Stimulated activated naive CD8-positive, alpha-beta T cell treated with anti-CD3 and anti-CD28 coated beads, Interleukin-15, Interleukin-2, amounts not matched to agents 100 ng/mL and 50 ng/mL, for 24 hours (primary cell): ENCODE measurements around the gene C4orf17.
A peak's percentile ranks its signal among the peaks of the same experiment; 100 is the strongest.
"Not testable (repeated sequence)": the region's sequence is repeated elsewhere in the genome, so short reads cannot be mapped to it uniquely, and the experiment has no call there.

Source experiments
- H3K27ac Mint-ChIP-seq: one replicate; pipeline ENCODE4 v1.8.0; 2021; ENCODE audit warnings: mild to moderate bottlenecking, mixed read lengths
- H3K27me3 Mint-ChIP-seq: one replicate; pipeline ENCODE4 v1.8.0; 2021; ENCODE audit warnings: mixed read lengths
- H3K36me3 Mint-ChIP-seq: one replicate; pipeline ENCODE4 v1.8.0; 2021; ENCODE audit warnings: low read depth, mixed read lengths
- H3K4me1 Mint-ChIP-seq: one replicate; pipeline ENCODE4 v1.8.0; 2021; ENCODE audit warnings: low read depth, mixed read lengths
- H3K4me3 Mint-ChIP-seq: one replicate; pipeline ENCODE4 v1.8.0; 2021; ENCODE audit warnings: mild to moderate bottlenecking, mixed read lengths
- H3K9me3 Mint-ChIP-seq: one replicate; pipeline ENCODE4 v1.8.0; 2021; ENCODE audit warnings: mixed read lengths

Gene C4orf17

DNA sequence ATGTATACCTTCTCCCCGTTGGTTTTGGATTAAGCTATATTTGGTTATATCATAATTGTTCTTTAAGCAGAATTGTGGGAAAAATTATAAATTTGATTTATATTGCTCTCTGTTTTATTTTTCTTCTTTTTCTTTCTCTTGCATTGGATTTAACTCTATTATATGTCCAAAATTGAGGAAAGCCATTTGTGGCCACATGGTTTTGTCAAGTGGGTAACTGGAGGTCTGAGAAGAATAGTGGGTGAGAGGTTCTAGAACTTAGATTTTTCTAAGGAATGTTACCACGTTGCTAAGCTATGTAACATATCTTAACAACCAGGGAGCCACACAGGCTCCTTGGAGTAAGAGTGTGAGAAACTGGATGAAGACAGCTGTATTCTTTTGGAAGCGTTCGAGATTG, at the start of gene C4orf17:
Gene C4orf17 (plus strand): TSS at position 301 of the 400 bp plus-strand sequence. CDS start 2,061 bp downstream, outside the sequence.
- Mint-ChIP-seq H3K4me1 (peaks cover 31% of the 10 kb centered on the region), H3K27ac (no peak within 1 kb of the TSS), H3K9me3 (no peaks in the 10 kb centered on the region), H3K4me3 (no peak within 1 kb of the TSS), H3K27me3 (peaks cover 3% of the 10 kb centered on the region), H3K36me3 (no peaks in the 10 kb centered on the region)

DNA sequence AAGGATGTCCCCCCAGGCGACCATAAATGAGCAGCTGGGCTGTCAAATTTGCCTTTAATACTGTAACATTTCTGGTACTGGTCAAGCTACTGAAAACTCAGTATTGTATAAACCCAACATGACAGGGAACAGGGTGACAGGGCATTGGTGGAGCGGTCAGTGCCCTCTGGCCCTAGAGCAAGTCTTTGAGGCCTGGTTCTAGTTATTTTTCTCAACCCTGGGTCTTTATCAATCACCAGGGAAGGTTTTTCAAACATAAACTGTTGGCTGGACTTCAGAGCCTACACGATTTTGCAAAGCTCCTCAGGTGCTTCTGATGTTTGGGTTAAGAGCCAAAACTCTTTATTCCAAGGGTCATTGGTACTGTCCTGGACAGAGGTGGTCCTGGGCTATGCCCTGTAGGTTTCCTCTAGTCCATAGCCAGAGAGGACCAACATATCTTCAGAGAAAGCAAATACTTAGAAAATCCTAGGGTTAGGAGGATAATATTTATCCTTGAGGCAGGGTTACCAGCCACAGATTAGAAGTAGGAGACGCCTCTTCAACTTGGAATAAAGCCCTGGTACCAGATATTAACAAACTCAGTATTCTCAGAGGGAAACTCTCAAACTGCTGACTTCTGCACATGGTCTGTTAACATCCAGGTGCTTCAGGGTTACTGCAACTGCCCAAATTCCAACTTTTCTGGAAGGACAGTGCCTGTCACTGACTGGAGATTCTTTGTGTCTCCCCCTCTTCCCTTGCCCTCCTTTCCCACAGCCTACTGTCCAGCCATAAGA, 49.0 kb upstream of the C4orf17 start:
- H3K27ac Mint-ChIP-seq: no peak overlapping the region
- no peaks in the 10 kb centered on the region for H3K4me1 Mint-ChIP-seq
- H3K9me3 Mint-ChIP-seq: no peaks in the 10 kb centered on the region
- peaks cover 9% of the 10 kb centered on the region for H3K27me3 Mint-ChIP-seq
- H3K4me3 Mint-ChIP-seq: no peak overlapping the region
- H3K36me3 Mint-ChIP-seq: no peaks in the 10 kb centered on the region

DNA sequence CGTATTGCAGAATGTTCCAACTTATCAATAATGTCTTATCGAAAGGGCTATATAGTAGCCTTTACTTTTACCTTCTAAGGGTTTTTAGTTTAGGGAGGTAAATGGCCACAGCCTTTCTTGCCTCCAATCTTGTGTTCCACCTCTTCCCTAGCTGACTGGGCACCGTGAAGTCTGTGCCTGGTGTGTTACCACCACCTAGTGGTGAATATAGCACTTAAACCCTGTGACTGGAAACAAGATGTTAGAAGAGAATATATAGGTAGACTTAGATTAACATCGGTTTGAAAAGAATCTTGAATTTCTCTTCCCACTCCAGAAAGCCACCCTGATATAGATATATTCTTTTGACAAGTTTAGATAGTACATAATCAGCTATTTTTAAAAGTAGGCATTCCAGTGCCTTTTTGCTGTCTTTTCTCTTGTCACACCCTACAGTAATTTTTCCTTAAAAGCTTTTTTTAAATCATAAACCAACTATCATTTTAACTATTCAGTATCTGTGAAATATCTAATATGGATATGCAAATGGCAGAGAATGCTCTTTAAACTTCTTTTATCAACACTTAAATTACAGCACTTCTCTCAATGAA, 47.9 kb upstream of the C4orf17 start:
- Mint-ChIP-seq H3K27me3 (peaks cover 9% of the 10 kb centered on the region), H3K36me3 (no peaks in the 10 kb centered on the region), H3K4me1 (no peaks in the 10 kb centered on the region), H3K27ac (no peak overlapping the region), H3K4me3 (no peak overlapping the region), H3K9me3 (no peaks in the 10 kb centered on the region)

DNA sequence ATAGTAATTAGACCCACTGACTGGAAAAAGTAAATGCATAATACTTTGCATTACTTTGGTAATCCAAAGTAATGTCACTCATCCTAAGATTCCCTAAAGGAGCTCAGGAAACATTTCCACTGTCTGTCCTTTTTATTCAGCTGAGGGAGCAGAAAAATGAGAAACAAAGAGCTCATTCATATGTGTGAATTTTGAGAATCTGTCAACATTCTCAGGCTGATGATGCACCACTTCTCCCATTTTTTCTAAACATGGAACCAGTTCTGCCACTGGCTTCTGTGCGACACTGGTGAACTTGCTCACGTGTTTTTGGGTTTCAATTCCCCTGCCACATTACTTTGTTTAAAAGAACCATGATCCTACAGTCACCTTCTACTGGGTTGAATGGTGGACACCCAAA, 47.3 kb upstream of the C4orf17 start:
- Mint-ChIP-seq H3K4me1 (no peaks in the 10 kb centered on the region), H3K36me3 (no peaks in the 10 kb centered on the region), H3K4me3 (no peak overlapping the region), H3K27me3 (peaks cover 9% of the 10 kb centered on the region), H3K27ac (no peak overlapping the region), H3K9me3 (no peaks in the 10 kb centered on the region)

DNA sequence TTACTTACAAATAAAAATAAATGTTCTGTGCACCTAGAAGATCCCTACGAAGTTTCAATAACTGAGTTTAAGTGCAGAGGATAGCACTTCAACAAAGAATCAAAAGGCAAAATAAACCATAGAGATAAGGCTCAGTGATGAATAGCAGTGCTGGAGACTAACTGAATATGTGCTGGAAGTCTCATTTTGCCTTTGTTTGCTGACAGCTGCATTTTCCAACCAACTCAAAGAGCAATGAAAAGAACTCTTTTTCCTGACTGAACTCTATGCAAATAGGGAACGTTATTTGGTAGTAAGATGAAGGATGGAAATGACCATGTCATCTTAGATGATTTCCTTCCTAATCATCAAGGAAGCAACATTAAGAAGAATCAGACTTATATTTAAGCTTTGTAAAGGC, 42.9 kb upstream of the C4orf17 start:
- H3K9me3 Mint-ChIP-seq: no peaks in the 10 kb centered on the region
- no peaks in the 10 kb centered on the region for H3K4me1 Mint-ChIP-seq
- no peak overlapping the region for H3K27ac Mint-ChIP-seq
- H3K36me3 Mint-ChIP-seq: no peaks in the 10 kb centered on the region
- no peak overlapping the region for H3K4me3 Mint-ChIP-seq
- peaks cover 4% of the 10 kb centered on the region for H3K27me3 Mint-ChIP-seq

DNA sequence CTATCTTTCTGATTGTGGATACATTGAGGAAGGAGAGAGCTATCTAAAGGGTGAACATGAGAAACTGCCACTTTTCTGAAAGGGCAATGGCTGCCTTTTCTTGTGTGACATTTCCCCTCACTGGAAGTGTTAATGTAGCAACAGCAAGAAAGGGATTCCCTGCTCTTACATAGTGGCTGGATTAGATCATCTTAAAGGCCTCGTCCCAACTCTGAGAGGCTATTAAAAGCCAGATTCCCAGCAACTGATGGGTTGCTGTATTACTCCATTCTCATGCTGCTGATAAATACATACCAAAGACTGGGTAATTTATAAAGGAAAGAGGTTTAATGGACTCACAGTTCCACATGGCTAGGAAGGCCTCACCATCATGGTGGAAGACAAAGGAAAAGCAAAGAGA, 41.9 kb upstream of the C4orf17 start:
- no peaks in the 10 kb centered on the region for H3K36me3 Mint-ChIP-seq
- no peaks in the 10 kb centered on the region for H3K4me1 Mint-ChIP-seq
- H3K9me3 Mint-ChIP-seq: no peaks in the 10 kb centered on the region
- H3K4me3 Mint-ChIP-seq: no peak overlapping the region
- H3K27ac Mint-ChIP-seq: no peak overlapping the region
- peaks cover 4% of the 10 kb centered on the region for H3K27me3 Mint-ChIP-seq

DNA sequence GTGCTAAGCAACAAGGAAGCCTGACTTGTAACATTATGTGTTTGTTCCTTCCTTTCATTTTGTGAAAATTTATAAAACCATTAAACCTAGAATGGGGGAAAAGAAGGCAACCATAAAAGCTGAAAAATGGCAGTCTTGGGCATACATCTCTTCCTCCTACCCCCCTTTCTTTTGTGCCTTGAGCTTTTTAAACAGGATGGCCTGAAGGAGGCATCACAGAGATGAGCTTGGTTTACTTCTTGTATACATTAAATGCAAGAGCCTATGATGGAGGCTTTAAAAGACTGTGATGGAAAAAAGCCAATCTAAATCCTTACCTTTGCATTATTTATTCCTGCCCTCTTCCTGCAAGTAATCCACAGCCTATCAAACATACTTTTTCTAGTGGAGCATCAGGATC, 39.5 kb upstream of the C4orf17 start:
- no peak overlapping the region for H3K27ac Mint-ChIP-seq
- H3K4me3 Mint-ChIP-seq: no peak overlapping the region
- no peaks in the 10 kb centered on the region for H3K4me1 Mint-ChIP-seq
- no peaks in the 10 kb centered on the region for H3K36me3 Mint-ChIP-seq
- H3K9me3 Mint-ChIP-seq: no peaks in the 10 kb centered on the region
- no peaks in the 10 kb centered on the region for H3K27me3 Mint-ChIP-seq

DNA sequence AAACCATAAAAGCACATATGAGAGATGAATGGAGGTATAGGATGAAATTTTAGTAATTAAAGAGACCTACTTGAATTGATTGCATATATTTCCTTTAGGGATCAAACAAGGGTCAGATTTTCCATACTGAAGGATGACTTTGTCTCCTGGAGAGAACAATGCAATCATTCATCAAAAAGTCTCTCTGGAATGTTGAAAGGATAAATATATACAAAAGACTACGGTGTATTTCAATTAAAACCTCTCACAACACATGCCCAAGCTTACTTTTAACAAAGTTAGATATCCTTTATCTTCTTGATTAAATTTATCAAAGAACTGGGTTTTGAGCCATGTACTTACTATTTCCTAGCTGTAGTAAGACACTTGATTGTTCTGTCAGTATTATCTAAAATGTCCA, 38.9 kb upstream of the C4orf17 start:
- Mint-ChIP-seq H3K4me3 (no peak overlapping the region), H3K36me3 (no peaks in the 10 kb centered on the region), H3K27me3 (no peaks in the 10 kb centered on the region), H3K4me1 (no peaks in the 10 kb centered on the region), H3K9me3 (no peaks in the 10 kb centered on the region), H3K27ac (no peak overlapping the region)

DNA sequence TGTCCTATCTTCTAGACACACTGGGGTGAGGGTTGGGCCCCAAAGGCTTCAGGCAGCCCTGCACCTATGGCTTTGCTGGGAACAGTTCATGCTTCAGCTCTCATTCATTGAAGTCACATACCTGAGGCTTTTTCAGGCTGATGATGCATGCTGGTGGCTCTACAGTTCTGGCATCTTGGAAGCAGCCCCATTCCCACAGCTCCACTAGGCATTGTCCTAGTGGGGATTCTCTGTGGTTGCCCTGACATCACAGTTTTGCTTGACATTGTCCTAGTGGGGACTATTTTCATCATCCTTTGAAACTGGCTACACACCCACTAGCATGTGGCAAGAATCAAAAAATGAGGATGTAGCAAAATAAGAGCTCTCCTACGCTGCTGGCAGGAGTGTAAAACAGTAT, 37.7 kb upstream of the C4orf17 start:
- H3K27ac Mint-ChIP-seq: no peak overlapping the region

DNA sequence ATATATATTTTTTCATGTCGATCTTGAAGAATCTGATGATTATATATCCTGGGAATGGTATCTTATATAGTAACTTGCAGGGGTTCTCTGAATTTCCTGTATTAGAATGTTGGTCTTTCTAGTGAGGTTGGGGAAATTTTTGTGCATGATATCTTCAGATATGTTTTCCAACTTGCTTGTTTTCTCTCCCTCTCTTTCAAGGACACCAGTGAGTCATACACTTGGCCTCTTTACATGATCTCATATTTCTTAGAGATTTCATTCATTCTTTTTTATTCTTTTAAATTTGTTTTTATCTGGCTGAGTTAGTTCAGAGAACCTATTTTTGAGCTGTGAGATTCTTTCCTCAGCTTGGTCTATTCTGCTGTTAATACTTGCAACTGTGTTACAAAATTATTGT, 27.2 kb upstream of the C4orf17 start:
- peaks cover 13% of the 10 kb centered on the region for H3K36me3 Mint-ChIP-seq
- no peak overlapping the region for H3K4me3 Mint-ChIP-seq
- H3K4me1 Mint-ChIP-seq: no peaks in the 10 kb centered on the region
- H3K9me3 Mint-ChIP-seq: peaks cover 26% of the 10 kb centered on the region
- H3K27ac Mint-ChIP-seq: no peak overlapping the region
- no peaks in the 10 kb centered on the region for H3K27me3 Mint-ChIP-seq

More for the DNA sequence above, 37.7 kb upstream of the C4orf17 start:
- H3K4me3 Mint-ChIP-seq: no peak overlapping the region
- no peaks in the 10 kb centered on the region for H3K9me3 Mint-ChIP-seq
- no peaks in the 10 kb centered on the region for H3K36me3 Mint-ChIP-seq
- no peaks in the 10 kb centered on the region for H3K27me3 Mint-ChIP-seq
- no peaks in the 10 kb centered on the region for H3K4me1 Mint-ChIP-seq

DNA sequence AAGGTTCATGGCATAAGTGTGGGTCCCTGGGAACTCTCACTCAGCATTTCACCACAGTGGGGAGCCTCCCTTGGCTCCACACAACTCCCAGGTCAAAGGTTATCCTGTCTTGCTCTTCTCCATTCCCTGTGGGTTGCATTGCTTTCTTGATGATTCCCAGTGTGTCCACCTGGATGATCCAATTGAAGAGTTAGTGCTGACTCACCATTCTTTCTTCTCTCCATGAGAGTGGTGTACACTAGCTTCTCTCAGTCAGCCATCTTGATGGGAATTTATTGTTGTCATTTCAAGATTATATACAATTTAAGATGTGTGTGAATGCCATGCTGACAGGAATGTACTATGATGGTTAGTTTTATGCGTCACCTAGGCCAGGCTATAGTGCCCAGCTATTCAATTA, 25.6 kb upstream of the C4orf17 start:
- Mint-ChIP-seq H3K36me3 (peaks cover 13% of the 10 kb centered on the region), H3K27me3 (no peaks in the 10 kb centered on the region), H3K4me3 (no peak overlapping the region), H3K27ac (no peak overlapping the region), H3K9me3 (peaks cover 36% of the 10 kb centered on the region), H3K4me1 (no peaks in the 10 kb centered on the region)

DNA sequence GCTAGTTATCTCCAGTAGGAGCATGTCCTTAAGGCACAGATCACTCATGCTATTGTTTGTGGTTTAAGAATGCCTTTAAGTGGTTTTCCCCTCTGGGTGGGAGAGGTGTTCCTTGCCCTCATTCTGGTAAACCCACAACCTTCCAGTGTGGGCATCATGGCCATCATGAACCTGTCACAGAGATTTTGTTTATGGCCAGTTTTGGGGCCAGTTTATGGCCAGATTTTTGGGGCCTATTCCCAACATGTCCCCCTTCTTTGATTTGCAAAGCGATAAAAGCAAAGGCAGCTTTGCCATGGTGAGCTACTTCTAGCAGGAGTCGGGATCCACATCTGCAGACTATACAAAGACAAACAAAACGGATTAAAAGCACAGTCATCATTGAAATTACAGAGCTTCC, 24.2 kb upstream of the C4orf17 start:
- H3K27me3 Mint-ChIP-seq, H3K4me1 Mint-ChIP-seq, H3K4me3 Mint-ChIP-seq, H3K27ac Mint-ChIP-seq: not testable (repeated sequence)
- H3K9me3 Mint-ChIP-seq: peaks cover 36% of the 10 kb centered on the region
- H3K36me3 Mint-ChIP-seq: peaks cover 13% of the 10 kb centered on the region

DNA sequence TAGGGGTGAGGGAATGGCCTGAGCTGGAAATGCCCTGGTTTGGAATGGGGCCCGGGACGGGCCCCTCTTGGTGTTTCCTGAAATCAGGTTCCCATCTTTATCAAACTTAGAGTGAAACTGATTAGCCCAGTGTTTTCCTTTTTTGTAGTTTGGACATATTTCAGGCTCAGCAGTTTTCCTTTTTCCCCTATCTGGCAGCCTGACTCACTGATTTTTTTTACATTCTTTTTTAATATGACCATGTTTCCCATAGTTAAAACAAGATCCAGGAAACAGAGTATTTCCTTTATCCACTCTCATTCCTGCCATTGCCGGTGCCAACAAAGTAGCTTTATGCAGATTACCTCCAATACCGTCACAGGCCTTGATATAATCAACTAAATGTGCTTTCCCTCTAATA, 20.5 kb upstream of the C4orf17 start:
- no peaks in the 10 kb centered on the region for H3K27me3 Mint-ChIP-seq
- H3K36me3 Mint-ChIP-seq: peaks cover 13% of the 10 kb centered on the region
- H3K4me3 Mint-ChIP-seq: no peak overlapping the region
- H3K9me3 Mint-ChIP-seq: peaks cover 43% of the 10 kb centered on the region
- no peaks in the 10 kb centered on the region for H3K4me1 Mint-ChIP-seq
- no peak overlapping the region for H3K27ac Mint-ChIP-seq

DNA sequence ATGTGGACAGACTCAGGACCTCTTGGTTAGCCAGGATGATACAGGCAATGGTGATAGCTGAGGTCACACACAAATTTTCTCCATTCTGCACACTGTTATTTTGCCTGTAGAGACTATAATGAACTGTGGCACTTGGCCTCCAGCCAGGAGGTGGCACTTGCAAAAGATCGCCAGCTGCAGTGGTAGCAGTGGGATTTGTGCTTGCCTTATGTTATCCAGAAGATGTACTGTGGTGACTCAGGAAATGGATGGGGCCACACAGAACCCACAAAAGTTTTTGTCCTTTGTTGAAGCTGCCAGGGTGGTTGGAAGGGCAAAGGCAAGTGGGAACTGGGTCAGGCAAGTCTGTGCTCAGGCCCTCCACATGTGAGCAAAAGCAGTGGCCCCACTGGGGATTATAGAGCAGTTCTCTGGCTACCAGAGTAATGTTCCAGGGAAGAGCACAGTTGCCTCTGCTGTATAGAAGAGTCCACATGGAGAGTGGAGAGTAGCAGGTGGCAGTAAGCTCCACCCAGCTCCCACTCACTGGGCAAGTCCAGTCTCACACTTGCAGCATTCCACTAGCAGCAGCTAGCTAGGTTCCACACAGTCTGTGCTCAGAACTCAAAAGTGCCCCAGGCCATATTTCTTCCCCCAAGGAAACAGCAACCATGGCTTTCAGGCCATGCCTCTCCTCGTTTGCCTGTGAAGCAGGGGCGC, 5.9 kb upstream of the C4orf17 start:
- no peaks in the 10 kb centered on the region for H3K27me3 Mint-ChIP-seq
- H3K9me3 Mint-ChIP-seq: no peaks in the 10 kb centered on the region
- H3K27ac Mint-ChIP-seq: no peak overlapping the region
- peaks cover 42% of the 10 kb centered on the region for H3K4me1 Mint-ChIP-seq
- no peaks in the 10 kb centered on the region for H3K36me3 Mint-ChIP-seq
- no peak overlapping the region for H3K4me3 Mint-ChIP-seq

DNA sequence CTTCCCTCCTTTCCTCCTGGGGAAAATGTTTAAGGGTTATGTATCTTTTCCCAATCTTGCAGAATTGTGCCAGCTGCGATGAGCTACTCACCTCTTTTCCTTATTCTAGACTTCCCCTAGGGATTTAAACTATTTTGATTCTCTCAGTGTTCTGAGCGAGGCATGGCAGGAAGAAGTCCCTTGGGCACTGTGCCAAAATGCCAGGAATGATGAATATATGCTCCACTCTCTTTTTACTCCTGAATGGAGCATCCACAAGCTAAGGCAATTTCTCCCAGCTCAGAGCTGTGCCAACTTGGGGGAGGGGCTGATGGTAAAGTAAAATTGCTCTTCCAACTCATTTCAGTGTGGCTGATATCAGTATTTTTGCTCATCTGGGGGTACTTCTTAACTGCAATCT, 4.0 kb upstream of the C4orf17 start:
- peaks cover 42% of the 10 kb centered on the region for H3K4me1 Mint-ChIP-seq
- no peak overlapping the region for H3K4me3 Mint-ChIP-seq
- H3K27ac Mint-ChIP-seq: peak overlapping the region; percentile 68
- H3K9me3 Mint-ChIP-seq: no peaks in the 10 kb centered on the region
- H3K36me3 Mint-ChIP-seq: no peaks in the 10 kb centered on the region
- no peaks in the 10 kb centered on the region for H3K27me3 Mint-ChIP-seq
